Keratinocyte (primary cell): ENCODE data around the gene LRRN2. TPM values are rescaled to one million over a fixed set of nuclear protein-coding genes. Genes with fewer than 3 reads are reported as not detected.

Source experiments
- DNase-seq: peaks from one replicate; pipeline ENCODE4 v3.0.0-alpha.2; 2011; ENCODE audit warnings: low read depth, missing footprints, low spot score
- FAIRE-seq: peaks from 2 replicates; lab custom pipeline; 2011; peaks lifted over from hg19 to GRCh38; lab: Jason Lieb, UNC
- H2AFZ ChIP-seq: 2 replicates; pipeline ENCODE4 v1.6.0; 2012; ENCODE audit warnings: low read length, control low read depth, inconsistent platforms; ENCODE audit not compliant: control insufficient read depth
- H3K27ac ChIP-seq: 2 replicates; pipeline ENCODE4 v1.5.1; 2011; ENCODE audit warnings: low read length; ENCODE audit not compliant: control insufficient read depth, insufficient read depth
- H3K27me3 ChIP-seq: 3 replicates; pipeline ENCODE4 v1.6.0; 2011; ENCODE audit warnings: low read length; ENCODE audit not compliant: control insufficient read depth, insufficient read depth; ENCODE audit errors: extremely low read depth
- H3K36me3 ChIP-seq, 2 experiments: 2 replicates in 1 of 2; 3 replicates in 1 of 2; pipeline ENCODE4 v1.5.1; 2011; ENCODE audit warnings: low read length in 2 of 2, mild to moderate bottlenecking in 1 of 2; ENCODE audit not compliant: control insufficient read depth in 2 of 2, insufficient read depth in 2 of 2; ENCODE audit errors: extremely low read depth in 1 of 2
- H3K4me1 ChIP-seq: 3 replicates; pipeline ENCODE4 v1.5.1; 2011; ENCODE audit warnings: low read length; ENCODE audit not compliant: control insufficient read depth, insufficient read depth; ENCODE audit errors: extremely low read depth
- H3K4me2 ChIP-seq: 3 replicates; pipeline ENCODE4 v1.6.0; 2011; ENCODE audit warnings: low read depth, low read length; ENCODE audit not compliant: control insufficient read depth, insufficient read depth; ENCODE audit errors: extremely low read depth
- H3K4me3 ChIP-seq, 3 experiments: fragments of 200-600 bp in 1 of 3; sonication (generic) in 1 of 3; 2 replicates in 2 of 3; 3 replicates in 1 of 3; pipeline ENCODE4 v1.5.1; 2011 to 2016; ENCODE audit warnings: low read length in 3 of 3, mild to moderate bottlenecking in 3 of 3, control low read depth in 2 of 3, inconsistent platforms in 1 of 3, low read depth in 1 of 3, mixed read lengths in 1 of 3, mixed run types in 1 of 3, moderate library complexity in 1 of 3; ENCODE audit not compliant: control insufficient read depth in 2 of 3, insufficient read depth in 2 of 3; ENCODE audit errors: extremely low read depth in 1 of 3
- H3K79me2 ChIP-seq: 2 replicates; pipeline ENCODE4 v1.6.0; 2012; ENCODE audit warnings: low read length; ENCODE audit not compliant: control insufficient read depth, insufficient read depth
- H3K9ac ChIP-seq: 3 replicates; pipeline ENCODE4 v1.6.0; 2011; ENCODE audit warnings: low read length; ENCODE audit not compliant: control insufficient read depth, insufficient read depth; ENCODE audit errors: extremely low read depth
- H3K9me1 ChIP-seq: 3 replicates; pipeline ENCODE4 v1.6.0; 2011; ENCODE audit warnings: low read length; ENCODE audit not compliant: control insufficient read depth, insufficient read depth; ENCODE audit errors: extremely low read depth
- H3K9me3 ChIP-seq: 2 replicates; pipeline ENCODE4 v1.5.1; 2012; ENCODE audit warnings: low read depth, low read length; ENCODE audit not compliant: control insufficient read depth
- H4K20me1 ChIP-seq: 3 replicates; pipeline ENCODE4 v1.6.0; 2011; ENCODE audit warnings: low read length; ENCODE audit not compliant: control insufficient read depth, insufficient read depth; ENCODE audit errors: extremely low read depth
- EZH2 ChIP-seq: IDR thresholded peaks from one replicate; pipeline ENCODE4 v1.6.1; 2012; ENCODE audit warnings: inconsistent platforms, mild to moderate bottlenecking, low read length, moderate library complexity
- dilution Hi-C: fragments of 300-500 bp; cut with MboI; formaldehyde crosslinking; loops from one replicate; pipeline ENCODE4 v1.7.0; 2020; ENCODE audit warnings: low sequenced_read_pairs; ENCODE audit not compliant: extremely low pct_ligation_motif_present
- polyA plus RNA-seq, 5 experiments: library from polyadenylated mRNA; depleted of rRNA in 3 of 5; stranded (reverse) in 3 of 5; stranded (forward) in 1 of 5; unstranded in 1 of 5; fragments of >200 nt; gene quantifications; 1 replicate in 1 of 5; 2 replicates in 3 of 5; 3 replicates in 1 of 5; pipeline versions ENCODE4 v1.2.1 to v1.2.3, GENCODE V29; 2011 to 2012; ENCODE audit warnings: missing spikeins in 2 of 5, low read depth in 1 of 5, low replicate concordance in 1 of 5
- TF ChIP-seq, protein P1 (sequence below), 3 experiments: IDR thresholded peaks in 1 of 3; conservative IDR thresholded peaks in 1 of 3; optimal IDR thresholded peaks in 1 of 3; 2 replicates in 2 of 3; 3 replicates in 1 of 3; pipeline versions ENCODE3 to v1.5.1; 2011; ENCODE audit warnings: low read length in 3 of 3, mild to moderate bottlenecking in 3 of 3, moderate library complexity in 2 of 3, control low read depth in 1 of 3, inconsistent platforms in 1 of 3; ENCODE audit not compliant: insufficient read depth in 2 of 3; ENCODE audit errors: extremely low read depth in 1 of 3

LRRN2 gene
- polyA plus RNA-seq, 1 donor (not counting 4 experiments of a cell fraction or from before 2014, with no cell fraction given) = not detected

DNA sequence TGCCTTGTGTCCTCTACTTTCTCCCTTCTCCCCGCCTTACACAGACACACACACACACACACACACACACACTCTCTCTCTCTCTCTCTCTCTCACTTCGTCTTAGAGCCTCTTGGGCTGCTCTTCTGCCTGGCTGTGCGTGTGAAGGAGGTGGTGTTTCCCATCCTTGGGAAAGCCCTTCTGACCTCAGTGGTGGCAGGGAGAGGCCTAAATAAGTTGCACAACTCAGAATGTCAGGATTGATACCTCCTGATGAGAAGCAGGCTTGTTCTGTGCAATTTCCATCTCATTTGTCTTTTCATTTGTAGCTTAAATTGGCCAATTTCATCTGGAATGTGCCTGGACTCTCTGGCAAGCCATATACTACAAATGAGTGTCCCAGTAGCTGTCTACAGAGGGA, 25.0 kb downstream of the LRRN2 start:
- H3K4me3 ChIP-seq = no peak overlapping the region
- no peaks in the 10 kb centered on the region for H3K4me1 ChIP-seq
- no peaks in the 10 kb centered on the region for H3K9me1 ChIP-seq
- peaks cover 12% of the 10 kb centered on the region for H3K27me3 ChIP-seq
- no peak overlapping the region for H2AFZ ChIP-seq
- no peak for DNase-seq
- H3K4me2 ChIP-seq = no peak overlapping the region
- H3K36me3 ChIP-seq = no peaks in the 10 kb centered on the region
- H3K9ac ChIP-seq = no peak overlapping the region
- FAIRE-seq = no peak
- no peak overlapping the region for H3K27ac ChIP-seq
- dilution Hi-C loops = no loop called here
- no peak for TF ChIP-seq EZH2
- TF ChIP-seq, protein P1, sequence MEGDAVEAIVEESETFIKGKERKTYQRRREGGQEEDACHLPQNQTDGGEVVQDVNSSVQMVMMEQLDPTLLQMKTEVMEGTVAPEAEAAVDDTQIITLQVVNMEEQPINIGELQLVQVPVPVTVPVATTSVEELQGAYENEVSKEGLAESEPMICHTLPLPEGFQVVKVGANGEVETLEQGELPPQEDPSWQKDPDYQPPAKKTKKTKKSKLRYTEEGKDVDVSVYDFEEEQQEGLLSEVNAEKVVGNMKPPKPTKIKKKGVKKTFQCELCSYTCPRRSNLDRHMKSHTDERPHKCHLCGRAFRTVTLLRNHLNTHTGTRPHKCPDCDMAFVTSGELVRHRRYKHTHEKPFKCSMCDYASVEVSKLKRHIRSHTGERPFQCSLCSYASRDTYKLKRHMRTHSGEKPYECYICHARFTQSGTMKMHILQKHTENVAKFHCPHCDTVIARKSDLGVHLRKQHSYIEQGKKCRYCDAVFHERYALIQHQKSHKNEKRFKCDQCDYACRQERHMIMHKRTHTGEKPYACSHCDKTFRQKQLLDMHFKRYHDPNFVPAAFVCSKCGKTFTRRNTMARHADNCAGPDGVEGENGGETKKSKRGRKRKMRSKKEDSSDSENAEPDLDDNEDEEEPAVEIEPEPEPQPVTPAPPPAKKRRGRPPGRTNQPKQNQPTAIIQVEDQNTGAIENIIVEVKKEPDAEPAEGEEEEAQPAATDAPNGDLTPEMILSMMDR (optimal IDR thresholded peaks at IDR 0.05 in 1 of 3, IDR thresholded peaks at IDR 0.05 in 1 of 3, conservative IDR thresholded peaks at IDR 0.05 in 1 of 3; ENCODE audit: extremely low read depth in 1 of 3, insufficient read depth in 2 of 3, low read length in 3 of 3) = no peak
- H4K20me1 ChIP-seq = no peaks in the 10 kb centered on the region
- H3K9me3 ChIP-seq = no peaks in the 10 kb centered on the region
- no peaks in the 10 kb centered on the region for H3K79me2 ChIP-seq

DNA sequence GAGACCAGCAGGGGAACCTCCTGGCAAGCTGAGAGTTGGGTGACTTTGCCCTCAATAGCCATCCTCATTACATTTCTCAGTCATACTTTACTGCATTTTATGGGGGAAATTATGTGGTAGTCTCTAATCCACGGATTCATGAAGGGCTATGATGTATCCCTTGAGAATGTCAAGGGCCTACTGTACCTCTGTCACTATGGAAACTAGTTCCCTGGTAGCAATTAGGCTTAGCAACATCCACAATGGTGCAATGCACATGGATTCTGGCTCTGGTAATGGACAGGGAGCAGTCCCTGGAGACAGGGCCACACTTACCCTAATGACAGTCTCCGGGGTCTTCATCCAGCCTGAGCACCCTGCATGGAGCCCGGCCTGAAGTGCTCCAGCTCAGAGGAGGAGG, 26.5 kb downstream of the LRRN2 start:
- DNase-seq (no peak), FAIRE-seq (no peak)
- Histone ChIP-seq H3K9me3 (no peaks in the 10 kb centered on the region), H3K36me3 (no peaks in the 10 kb centered on the region), H3K9me1 (no peaks in the 10 kb centered on the region), H2AFZ (no peak overlapping the region), H3K27me3 (peaks cover 4% of the 10 kb centered on the region), H3K4me2 (no peak overlapping the region), H4K20me1 (no peaks in the 10 kb centered on the region), H3K4me3 (no peak overlapping the region), H3K79me2 (no peaks in the 10 kb centered on the region), H3K9ac (no peak overlapping the region), H3K4me1 (no peaks in the 10 kb centered on the region), H3K27ac (no peak overlapping the region)
- no peak for TF ChIP-seq EZH2
- TF ChIP-seq, protein P1 (optimal IDR thresholded peaks at IDR 0.05 in 1 of 3, IDR thresholded peaks at IDR 0.05 in 1 of 3, conservative IDR thresholded peaks at IDR 0.05 in 1 of 3; ENCODE audit: extremely low read depth in 1 of 3, insufficient read depth in 2 of 3, low read length in 3 of 3) = no peak
- dilution Hi-C loops = no loop called here
